SK-N-SH (cell line): ENCODE data around the gene MAN1A1. TPM values are rescaled to one million over a fixed set of nuclear protein-coding genes. Genes with fewer than 3 reads are reported as not detected.
A peak's percentile ranks its signal among the peaks of the same experiment; 100 is the strongest.

Experiments
- CTCF ChIA-PET: fragments of 300-600, 350-600 bp; formaldehyde crosslinking; extraction: SDS; loops from one replicate; lab custom pipeline; 2021; lab: Yijun Ruan, JAX
- POLR2A ChIA-PET: fragments of 350-600 bp; sonication (Branson Sonifier 250); formaldehyde crosslinking; extraction: SDS; loops from one replicate; lab custom pipeline; 2020; ENCODE audit warnings: antibody characterized with exemption, inconsistent platforms; lab: Yijun Ruan, JAX
- DNase-seq: peaks from one replicate; pipeline ENCODE4 v3.0.0; 2012
- H2AFZ ChIP-seq: fragments of 200-600 bp; sonication (generic); 2 replicates; pipeline ENCODE4 v1.8.1; 2016; ENCODE audit warnings: antibody characterized with exemption, mild to moderate bottlenecking, low read depth
- H3F3A ChIP-seq: fragments of 200-600 bp; sonication (generic); replicated peaks from 2 replicates; pipeline ENCODE3; 2016; ENCODE audit warnings: antibody characterized with exemption, mild to moderate bottlenecking; ENCODE audit not compliant: insufficient read depth
- H3K27ac ChIP-seq, 2 experiments: fragments of 200-500 bp in 1 of 2; fragments of 200-600 bp in 1 of 2; sonication (Bioruptor generic) in 1 of 2; sonication (generic), shearing (Covaris generic) in 1 of 2; 2 replicates each; pipeline versions ENCODE4 v1.5.1 to v1.6.1; 2014 to 2016; ENCODE audit warnings: low read depth in 2 of 2, inconsistent platforms in 1 of 2, low read length in 1 of 2, mild to moderate bottlenecking in 1 of 2, mixed read lengths in 1 of 2
- H3K27me3 ChIP-seq: fragments of 200-600 bp; sonication (generic), shearing (Covaris generic); 2 replicates; pipeline ENCODE4 v1.6.1; 2016; ENCODE audit warnings: mixed run types; ENCODE audit not compliant: insufficient read depth
- H3K36me3 ChIP-seq, 2 experiments: fragments of 200-500 bp in 1 of 2; fragments of 200-600 bp in 1 of 2; sonication (Bioruptor generic) in 1 of 2; sonication (generic) in 1 of 2; replicated peaks in 1 of 2; 2 replicates each; pipeline versions ENCODE3 to v1.5.1; 2014 to 2016; ENCODE audit warnings: low read length in 1 of 2, mild to moderate bottlenecking in 1 of 2; ENCODE audit not compliant: insufficient read depth in 2 of 2, control insufficient read depth in 1 of 2
- H3K4me1 ChIP-seq, 2 experiments: fragments of 200-500 bp in 1 of 2; fragments of 200-600 bp in 1 of 2; sonication (Bioruptor generic) in 1 of 2; sonication (generic), shearing (Covaris generic) in 1 of 2; 2 replicates each; pipeline versions ENCODE4 v1.5.1 to v1.6.1; 2014 to 2016; ENCODE audit warnings: low read depth in 1 of 2, low read length in 1 of 2, mixed run types in 1 of 2; ENCODE audit not compliant: insufficient read depth in 2 of 2, control insufficient read depth in 1 of 2
- H3K4me2 ChIP-seq: fragments of 200-600 bp; sonication (generic), shearing (Covaris generic); 2 replicates; pipeline ENCODE4 v1.6.1; 2017; ENCODE audit warnings: mixed run types
- H3K4me3 ChIP-seq, 2 experiments: fragments of 200-500 bp in 1 of 2; fragments of 200-600 bp in 1 of 2; sonication (Bioruptor generic) in 1 of 2; sonication (generic), shearing (Covaris generic) in 1 of 2; 2 replicates each; pipeline versions ENCODE4 v1.5.1 to v1.8.1; 2014 to 2016; ENCODE audit warnings: low read depth in 2 of 2, inconsistent platforms in 1 of 2, low read length in 1 of 2, mild to moderate bottlenecking in 1 of 2, mixed read lengths in 1 of 2, moderate library complexity in 1 of 2
- H3K79me2 ChIP-seq: fragments of 200-600 bp; sonication (generic); 2 replicates; pipeline ENCODE4 v1.8.1; 2017; ENCODE audit warnings: mild to moderate bottlenecking; ENCODE audit not compliant: insufficient read depth
- H3K9ac ChIP-seq: fragments of 200-600 bp; sonication (generic); 2 replicates; pipeline ENCODE4 v1.6.1; 2017; ENCODE audit warnings: mixed run types
- H3K9me2 ChIP-seq: fragments of 200-600 bp; sonication (generic); 2 replicates; pipeline ENCODE4 v1.6.1; 2017; ENCODE audit warnings: mixed run types
- H3K9me3 ChIP-seq: fragments of 200-600 bp; sonication (generic); 2 replicates; pipeline ENCODE4 v1.6.1; 2017; ENCODE audit warnings: mixed run types, mild to moderate bottlenecking, moderate library complexity
- H4K20me1 ChIP-seq: fragments of 200-600 bp; sonication (generic); 2 replicates; pipeline ENCODE4 v1.6.1; 2017; ENCODE audit warnings: mild to moderate bottlenecking, mixed run types; ENCODE audit not compliant: insufficient read depth
- CTCF ChIP-seq: fragments of 200-600 bp; sonication (generic); IDR thresholded peaks from 2 replicates; pipeline ENCODE4 v1.6.1; 2017; ENCODE audit warnings: antibody characterized with exemption, mild to moderate bottlenecking, moderate library complexity
- ELF1 ChIP-seq: IDR thresholded peaks from 2 replicates; pipeline ENCODE4 v1.4.0; 2012
- EP300 ChIP-seq, 2 experiments: IDR thresholded peaks; 2 replicates each; pipeline versions ENCODE4 v1.4.0 to v1.6.1; 2012; ENCODE audit warnings: borderline replicate concordance in 1 of 2, low read depth in 1 of 2, low read length in 1 of 2
- FOSL2 ChIP-seq: IDR thresholded peaks from 2 replicates; pipeline ENCODE4 v1.4.0; 2012; ENCODE audit warnings: low read depth, mild to moderate bottlenecking, moderate library complexity, borderline replicate concordance
- FOXJ3 ChIP-seq: sonication (generic); formaldehyde crosslinking; IDR thresholded peaks from 2 replicates; pipeline ENCODE4 v1.5.1; 2020; ENCODE audit warnings: mild to moderate bottlenecking, missing genetic modification reagents
- GABPA ChIP-seq: IDR thresholded peaks from 2 replicates; pipeline ENCODE4 v1.4.0; 2012; ENCODE audit warnings: low read depth, mild to moderate bottlenecking
- GATA2 ChIP-seq: sonication (generic); formaldehyde crosslinking; IDR thresholded peaks from 2 replicates; pipeline ENCODE4 v1.5.0; 2020; ENCODE audit warnings: mild to moderate bottlenecking, missing genetic modification reagents
- JUND ChIP-seq: IDR thresholded peaks from 2 replicates; pipeline ENCODE4 v1.4.0; 2012
- MEF2A ChIP-seq: IDR thresholded peaks from 2 replicates; pipeline ENCODE4 v1.4.0; 2012; ENCODE audit warnings: low read depth, borderline replicate concordance
- NRF1 ChIP-seq: IDR thresholded peaks from 2 replicates; pipeline ENCODE4 v1.6.1; 2012; ENCODE audit warnings: low read depth, mild to moderate bottlenecking, low read length
- POLR2AphosphoS5 ChIP-seq: IDR thresholded peaks from 2 replicates; pipeline ENCODE4 v1.6.1; 2012; ENCODE audit warnings: low read depth, low read length
- RCOR1 ChIP-seq: fragments of 150-350 bp; IDR thresholded peaks from 2 replicates; pipeline ENCODE4 v1.6.1; 2017; ENCODE audit warnings: antibody characterized with exemption, low read length
- RFX5 ChIP-seq: IDR thresholded peaks from 2 replicates; pipeline ENCODE4 v1.6.1; 2012; ENCODE audit warnings: mild to moderate bottlenecking, improper control_type of control experiment, low read length
- RXRA ChIP-seq: IDR thresholded peaks from 2 replicates; pipeline ENCODE4 v1.4.0; 2012; ENCODE audit warnings: low read depth, mild to moderate bottlenecking, borderline replicate concordance
- SMC3 ChIP-seq: IDR thresholded peaks from 2 replicates; pipeline ENCODE4 v1.6.1; 2012; ENCODE audit warnings: low read depth, low read length, improper control_type of control experiment
- TAF1 ChIP-seq: IDR thresholded peaks from 2 replicates; pipeline ENCODE4 v1.6.1; 2012; ENCODE audit warnings: low read depth, mild to moderate bottlenecking, low read length, moderate library complexity, borderline replicate concordance
- ZBTB33 ChIP-seq: IDR thresholded peaks from 2 replicates; pipeline ENCODE4 v1.4.0; 2012; ENCODE audit warnings: low read depth, borderline replicate concordance
- WGBS: methylation state at CpG from one replicate; pipeline ENCODE4 v1.1.6; 2017; ENCODE audit warnings: low lambda C conversion rate; 5-methylcytosine and 5-hydroxymethylcytosine counted together
- polyA plus RNA-seq, 3 experiments: library from polyadenylated mRNA; depleted of rRNA; stranded (reverse); fragments of >200 nt; gene quantifications; 2 replicates each; pipeline ENCODE4 v1.2.3, GENCODE V29; 2012
- TF ChIP-seq, protein P1 (sequence below): IDR thresholded peaks from 2 replicates; pipeline ENCODE4 v1.4.0; 2012; ENCODE audit warnings: low read depth

The MAN1A1 gene
- polyA plus RNA-seq, 1 of the 3 experiments (the other 2 are of a cell fraction), result 28.0 TPM

- no peak overlapping the region for H3K4me2 ChIP-seq
- H3K4me3 ChIP-seq, result no peak overlapping the region
- no peaks in the 10 kb centered on the region for H3K9me2 ChIP-seq
- no peak overlapping the region for H3K9ac ChIP-seq
- peaks cover 0 to 12% of the 10 kb centered on the region in 2 experiments; a peak in 2 of 4 replicates for H3K4me1 ChIP-seq
- no peak for DNase-seq
- 69% methylated on average over 7 of the region's 7 CpGs for WGBS
- POLR2A ChIA-PET, result interaction anchor here (0.6 kb wide), 1 partner anchor 1034 kb away, joined by 3 read pairs; no protein-coding TSS in a partner anchor
- no peaks in the 10 kb centered on the region for H3K79me2 ChIP-seq
- CTCF ChIA-PET, result interaction anchor here (4.6 to 5.4 kb wide), 2 partner anchors 9 to 10 kb away, joined by 23 to 26 read pairs; no protein-coding TSS in a partner anchor
- H3K36me3 ChIP-seq, result no peaks in the 10 kb centered on the region
- TF ChIP-seq CTCF (no peak), FOSL2 (no peak), EP300 (IDR thresholded peaks at IDR 0.05; ENCODE audit: borderline replicate concordance in 1 of 2, low read depth in 1 of 2, low read length in 1 of 2) (no peak)
- TF ChIP-seq, all 33 proteins: peak for 0
- no peaks in the 10 kb centered on the region for H3K9me3 ChIP-seq
- H3K27ac ChIP-seq, result peak overlapping the region in 1 of 2 experiments; percentile 39; a peak in 1 of 4 replicates
- H3K27me3 ChIP-seq, result no peaks in the 10 kb centered on the region
- no peaks in the 10 kb centered on the region for H3F3A ChIP-seq
- peak overlapping the region; percentile 78 for H2AFZ ChIP-seq
- H4K20me1 ChIP-seq, result no peaks in the 10 kb centered on the region
Observed at GRCh38 chr6:119138906-119139541, 210.5 kb downstream of the MAN1A1 start.

GRCh38 chr6:119137194-119138072 is 212.1 kb downstream of the MAN1A1 start:
- Histone ChIP-seq H3K4me2 (no peak overlapping the region), H3K36me3 (no peaks in the 10 kb centered on the region), H2AFZ (no peak overlapping the region), H3K27me3 (no peaks in the 10 kb centered on the region), H3F3A (no peaks in the 10 kb centered on the region), H3K9me3 (no peaks in the 10 kb centered on the region), H3K27ac (no peak overlapping the region), H3K9me2 (no peaks in the 10 kb centered on the region), H3K79me2 (no peaks in the 10 kb centered on the region), H3K4me1 (peaks cover 0 to 15% of the 10 kb centered on the region in 2 experiments; a peak in 2 of 4 replicates), H3K4me3 (no peak overlapping the region)
- 92% methylated on average over 5 of the region's 5 CpGs for WGBS
- POLR2A ChIA-PET, result no interaction called here
- CTCF ChIA-PET, result interaction anchor here (0.8 to 5.4 kb wide), 3 partner anchors 8 to 42 kb away, joined by 3 to 26 read pairs (median 23); no protein-coding TSS in a partner anchor
- TF ChIP-seq POLR2AphosphoS5 (no peak), NRF1 (no peak), FOSL2 (no peak), TAF1 (no peak), MEF2A (no peak), RXRA (no peak), GABPA (no peak), EP300 (IDR thresholded peaks at IDR 0.05; ENCODE audit: borderline replicate concordance in 1 of 2, low read depth in 1 of 2, low read length in 1 of 2) (no peak), RFX5 (no peak), ZBTB33 (no peak), JUND (no peak), GATA2 (CRISPR knock-in tag) (no peak), RCOR1 (no peak), ELF1 (no peak), CTCF (no peak), FOXJ3 (CRISPR knock-in tag) (no peak), SMC3 (no peak)
- TF ChIP-seq, protein P1, sequence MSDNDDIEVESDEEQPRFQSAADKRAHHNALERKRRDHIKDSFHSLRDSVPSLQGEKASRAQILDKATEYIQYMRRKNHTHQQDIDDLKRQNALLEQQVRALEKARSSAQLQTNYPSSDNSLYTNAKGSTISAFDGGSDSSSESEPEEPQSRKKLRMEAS, result no peak
- TF ChIP-seq, all 33 proteins: peak for 0
- no peaks in the 10 kb centered on the region for H4K20me1 ChIP-seq
- DNase-seq, result no peak
- no peak overlapping the region for H3K9ac ChIP-seq
